Measurements from ENCODE around the gene KRT86. TPM values are rescaled to one million over a fixed set of nuclear protein-coding genes. Genes with fewer than 3 reads are reported as not detected.

The KRT86 gene
- total and polyA plus RNA-seq, 7 experiments from 2014 or later, result 0.13 to 1.5 TPM; not detected in 5

DNA sequence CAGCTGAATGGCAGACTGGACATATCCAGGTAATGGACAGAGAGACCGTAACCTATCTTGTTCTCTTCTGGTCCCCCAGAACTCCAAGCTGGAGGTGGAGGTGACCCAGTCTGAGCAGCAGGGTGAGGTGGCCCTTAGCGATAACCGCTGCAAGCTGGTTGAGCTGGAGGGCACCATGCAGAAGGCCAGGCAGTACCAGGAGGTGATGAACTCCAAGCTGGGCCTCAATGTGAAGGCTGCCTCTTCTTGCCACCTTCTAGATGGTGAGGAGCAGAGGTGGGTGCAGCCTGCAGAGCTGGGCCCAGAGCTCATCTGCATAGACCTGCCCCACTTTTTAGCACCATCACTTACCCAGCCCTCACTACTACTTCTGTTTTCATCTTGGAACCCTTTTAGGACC is 7.2 kb upstream of the KRT86 start:
- H3K4me1 ChIP-seq (ENCODE audit: control insufficient read depth in 2 of 2, insufficient read depth in 2 of 2, low read length in 2 of 2), result no peaks in the 10 kb centered on the region
- Mint-ChIP-seq H3K36me3 (peaks cover 0 to 16% (median 0%) of the 10 kb centered on the region in 5 donors), H3K4me1 (peaks cover 0 to 3% (median 0%) of the 10 kb centered on the region in 7 donors), H3K9me3 (peaks cover 0 to 4% (median 0%) of the 10 kb centered on the region in 11 donors), H3K27me3 (peaks cover 11 to 34% (median 18%) of the 10 kb centered on the region in 5 donors), H3K4me3 (no peak overlapping the region), H3K27ac (no peak overlapping the region)
- H3K27ac ChIP-seq (ENCODE audit: low read depth, low read length), result no peak overlapping the region
- no peak overlapping the region for H3K4me3 ChIP-seq (ENCODE audit: low read length)
- no peaks in the 10 kb centered on the region for H3K36me3 ChIP-seq (ENCODE audit: control insufficient read depth in 2 of 3, insufficient read depth in 3 of 3, low read length in 3 of 3)
- ChIA-PET CTCF (no interaction called here), POLR2A (no interaction called here)
- no peaks in the 10 kb centered on the region for H3K9me3 ChIP-seq (ENCODE audit: control insufficient read depth in 2 of 3, low read length in 3 of 3)
- no peak for DNase-seq
- intact Hi-C loops (cut with micrococcal nuclease), result no loop called here
- no peak for ATAC-seq
- no peaks in the 10 kb centered on the region for H3K27me3 ChIP-seq (ENCODE audit: control insufficient read depth in 2 of 2, insufficient read depth in 2 of 2, low read length in 2 of 2)

- no peaks in the 10 kb centered on the region for H3K9me3 ChIP-seq (ENCODE audit: control insufficient read depth in 2 of 3, low read length in 3 of 3)
- no peaks in the 10 kb centered on the region for H3K4me1 ChIP-seq (ENCODE audit: control insufficient read depth in 2 of 2, insufficient read depth in 2 of 2, low read length in 2 of 2)
- Mint-ChIP-seq H3K36me3 (peaks cover 0 to 16% (median 0%) of the 10 kb centered on the region in 5 donors), H3K4me3 (no peak overlapping the region), H3K4me1 (peaks cover 0 to 3% (median 0%) of the 10 kb centered on the region in 7 donors), H3K27ac (no peak overlapping the region), H3K27me3 (peaks cover 11 to 36% (median 17%) of the 10 kb centered on the region in 5 donors), H3K9me3 (peaks cover 0 to 4% (median 0%) of the 10 kb centered on the region in 11 donors)
- DNase-seq, result no peak
- ChIA-PET CTCF (no interaction called here), POLR2A (no interaction called here)
- no peaks in the 10 kb centered on the region for H3K27me3 ChIP-seq (ENCODE audit: control insufficient read depth in 2 of 2, insufficient read depth in 2 of 2, low read length in 2 of 2)
- ATAC-seq, result no peak
- intact Hi-C loops (cut with micrococcal nuclease), result no loop called here
- H3K36me3 ChIP-seq (ENCODE audit: control insufficient read depth in 2 of 3, insufficient read depth in 3 of 3, low read length in 3 of 3), result no peaks in the 10 kb centered on the region
- H3K27ac ChIP-seq (ENCODE audit: low read depth, low read length), result no peak overlapping the region
- H3K4me3 ChIP-seq (ENCODE audit: low read length), result no peak overlapping the region
Observed at GRCh38 chr12:52267699-52268098, 6.7 kb upstream of the KRT86 start.

DNA sequence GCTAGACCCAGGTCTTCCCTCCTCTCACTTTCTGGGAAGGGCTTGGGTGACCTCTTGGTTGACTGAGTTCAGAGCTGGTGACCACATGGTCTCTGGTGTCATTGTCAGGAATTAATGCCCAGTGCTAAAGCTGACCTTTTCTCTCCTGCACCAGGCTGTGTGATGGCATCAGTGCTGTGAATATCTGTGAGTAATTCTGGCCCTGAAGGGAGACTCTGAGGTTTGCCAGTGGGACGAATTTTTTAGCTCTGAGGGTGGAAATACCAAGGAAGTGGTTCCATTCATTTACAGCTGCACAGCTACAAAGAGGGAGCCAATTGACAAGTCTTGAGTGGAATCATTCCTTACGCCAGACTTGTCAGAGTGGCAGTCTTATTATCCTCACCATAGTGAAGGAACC is 6.2 kb upstream of the KRT86 start:
- POLR2A ChIA-PET, result no interaction called here
- no peaks in the 10 kb centered on the region for H3K36me3 ChIP-seq (ENCODE audit: control insufficient read depth in 2 of 3, insufficient read depth in 3 of 3, low read length in 3 of 3)
- no peak for DNase-seq
- Mint-ChIP-seq H3K36me3 (peaks cover 0 to 16% (median 0%) of the 10 kb centered on the region in 5 donors), H3K9me3 (peaks cover 0 to 4% (median 0%) of the 10 kb centered on the region in 11 donors), H3K4me3 (no peak overlapping the region), H3K27me3 (peaks cover 11 to 38% (median 17%) of the 10 kb centered on the region in 5 donors), H3K4me1 (peaks cover 0 to 3% (median 0%) of the 10 kb centered on the region in 7 donors), H3K27ac (no peak overlapping the region)
- intact Hi-C loops (cut with micrococcal nuclease), result no loop called here
- ATAC-seq, result no peak
- CTCF ChIA-PET, result no interaction called here
- H3K9me3 ChIP-seq (ENCODE audit: control insufficient read depth in 2 of 3, low read length in 3 of 3), result no peaks in the 10 kb centered on the region
- no peak overlapping the region for H3K27ac ChIP-seq (ENCODE audit: low read depth, low read length)
- no peak overlapping the region for H3K4me3 ChIP-seq (ENCODE audit: low read length)
- H3K27me3 ChIP-seq (ENCODE audit: control insufficient read depth in 2 of 2, insufficient read depth in 2 of 2, low read length in 2 of 2), result no peaks in the 10 kb centered on the region
- H3K4me1 ChIP-seq (ENCODE audit: control insufficient read depth in 2 of 2, insufficient read depth in 2 of 2, low read length in 2 of 2), result no peaks in the 10 kb centered on the region

DNA sequence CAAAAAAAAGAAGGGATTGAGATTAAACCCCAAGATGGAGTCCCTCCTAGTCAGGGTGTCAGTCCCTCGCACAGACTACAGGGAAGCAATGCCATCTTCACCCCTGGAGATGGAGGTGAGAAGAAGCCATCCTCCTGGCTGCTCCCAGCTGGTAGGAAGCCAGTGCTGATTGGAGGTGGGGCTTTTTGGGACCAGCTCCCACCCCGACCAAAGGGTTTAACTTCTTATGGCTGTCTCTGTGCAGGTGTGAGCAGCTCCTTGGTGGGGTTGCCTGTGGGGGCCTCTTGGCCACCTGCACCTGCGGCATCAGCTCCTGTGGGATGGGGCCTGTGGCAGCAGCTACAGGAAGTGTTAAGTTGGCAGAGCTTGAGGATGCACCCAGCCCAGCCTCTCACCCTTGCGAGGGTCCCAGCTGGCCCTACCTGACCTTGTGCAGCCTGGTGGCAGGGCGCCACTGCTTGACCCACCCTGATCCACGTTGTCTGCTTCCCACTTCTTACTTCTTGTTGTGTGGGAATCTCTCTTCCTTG is 3.8 kb upstream of the KRT86 start:
- H3K36me3 Mint-ChIP-seq, result peaks cover 0 to 14% (median 0%) of the 10 kb centered on the region in 5 donors
- DNase-seq (no peak), ATAC-seq (no peak)
- Histone ChIP-seq H3K36me3 (ENCODE audit: control insufficient read depth in 2 of 3, insufficient read depth in 3 of 3, low read length in 3 of 3) (no peaks in the 10 kb centered on the region), H3K4me3 (ENCODE audit: low read length) (no peak overlapping the region), H3K27me3 (ENCODE audit: control insufficient read depth in 2 of 2, insufficient read depth in 2 of 2, low read length in 2 of 2) (no peaks in the 10 kb centered on the region), H3K4me1 (ENCODE audit: control insufficient read depth in 2 of 2, insufficient read depth in 2 of 2, low read length in 2 of 2) (no peaks in the 10 kb centered on the region), H3K9me3 (ENCODE audit: control insufficient read depth in 2 of 3, low read length in 3 of 3) (no peaks in the 10 kb centered on the region), H3K27ac (ENCODE audit: low read depth, low read length) (no peak overlapping the region)
- peaks cover 0 to 4% (median 0%) of the 10 kb centered on the region in 11 donors for H3K9me3 Mint-ChIP-seq
- no peak overlapping the region for H3K4me3 Mint-ChIP-seq
- intact Hi-C loops (cut with micrococcal nuclease), result no loop called here
- peaks cover 0 to 2% (median 0%) of the 10 kb centered on the region in 7 donors for H3K4me1 Mint-ChIP-seq
- no peak overlapping the region for H3K27ac Mint-ChIP-seq
- CTCF ChIA-PET, result interaction anchor here (0.5 kb wide), 1 partner anchor 45 kb away, joined by 4 read pairs; no protein-coding TSS in a partner anchor
- POLR2A ChIA-PET, result no interaction called here
- H3K27me3 Mint-ChIP-seq, result peaks cover 17 to 49% (median 20%) of the 10 kb centered on the region in 5 donors

DNA sequence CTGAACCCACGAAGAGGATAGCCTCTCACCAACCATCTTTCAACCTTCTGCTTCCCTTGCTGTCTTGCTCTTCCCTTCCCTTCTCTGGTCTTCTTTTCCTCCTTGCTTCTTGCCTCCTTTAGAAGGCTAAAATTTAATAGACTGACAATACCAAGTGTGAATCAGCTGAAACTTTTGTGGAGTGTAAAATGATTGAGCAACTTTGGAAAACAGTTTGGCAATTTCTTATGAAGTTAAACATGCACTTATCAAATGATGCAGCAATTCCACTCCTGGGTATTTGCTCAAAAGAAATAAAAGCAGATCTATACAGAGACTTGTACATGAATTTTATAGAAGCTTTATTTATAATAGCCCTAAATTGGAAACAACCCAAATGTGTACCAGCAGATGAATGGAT is 3.3 kb upstream of the KRT86 start:
- Mint-ChIP-seq H3K27me3 (peaks cover 17 to 53% (median 20%) of the 10 kb centered on the region in 5 donors), H3K27ac (peak overlapping the region in 1 of 9 donors; percentile 60), H3K9me3 (peaks cover 0 to 4% (median 0%) of the 10 kb centered on the region in 11 donors), H3K4me1 (peaks cover 0 to 2% (median 0%) of the 10 kb centered on the region in 7 donors), H3K36me3 (peaks cover 0 to 13% (median 0%) of the 10 kb centered on the region in 5 donors), H3K4me3 (no peak overlapping the region)
- POLR2A ChIA-PET, result no interaction called here
- no peaks in the 10 kb centered on the region for H3K36me3 ChIP-seq (ENCODE audit: control insufficient read depth in 2 of 3, insufficient read depth in 3 of 3, low read length in 3 of 3)
- CTCF ChIA-PET, result interaction anchor here (0.5 to 0.7 kb wide), 2 partner anchors 46 to 489 kb away, joined by 3 to 4 read pairs; no protein-coding TSS in a partner anchor
- no peaks in the 10 kb centered on the region for H3K4me1 ChIP-seq (ENCODE audit: control insufficient read depth in 2 of 2, insufficient read depth in 2 of 2, low read length in 2 of 2)
- no peak overlapping the region for H3K4me3 ChIP-seq (ENCODE audit: low read length)
- no peaks in the 10 kb centered on the region for H3K9me3 ChIP-seq (ENCODE audit: control insufficient read depth in 2 of 3, low read length in 3 of 3)
- H3K27me3 ChIP-seq (ENCODE audit: control insufficient read depth in 2 of 2, insufficient read depth in 2 of 2, low read length in 2 of 2), result no peaks in the 10 kb centered on the region
- DNase-seq (no peak), ATAC-seq (no peak)
- intact Hi-C loops (cut with micrococcal nuclease), result no loop called here
- H3K27ac ChIP-seq (ENCODE audit: low read depth, low read length), result no peak overlapping the region

DNA sequence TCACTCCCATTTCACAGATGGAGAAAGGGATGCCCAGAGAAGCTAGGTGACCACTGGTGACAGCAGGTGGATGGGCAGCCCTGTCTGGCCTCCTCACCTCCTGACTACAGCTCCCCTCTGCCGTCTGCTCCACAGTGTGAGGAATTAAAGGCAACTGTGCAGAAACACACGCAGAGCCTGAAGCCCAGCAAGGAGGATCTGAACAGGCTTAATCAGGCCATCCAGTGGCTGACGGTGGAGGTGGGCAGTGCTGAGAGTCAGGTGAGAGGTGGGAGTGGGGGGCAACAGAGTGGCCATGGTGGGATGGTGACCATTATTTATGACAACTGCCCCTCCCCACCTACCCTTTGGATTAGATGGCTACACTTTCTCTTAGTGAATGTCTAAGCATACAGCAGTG is 1.2 kb downstream of the KRT86 start:
- no peak overlapping the region for H3K27ac Mint-ChIP-seq

More for the DNA sequence above, 1.2 kb downstream of the KRT86 start:
- Histone ChIP-seq H3K27me3 (ENCODE audit: control insufficient read depth in 2 of 2, insufficient read depth in 2 of 2, low read length in 2 of 2) (peaks cover 0 to 5% of the 10 kb centered on the region in 2 donors), H3K27ac (ENCODE audit: low read depth, low read length) (no peak overlapping the region), H3K4me3 (ENCODE audit: low read length) (no peak overlapping the region), H3K36me3 (ENCODE audit: control insufficient read depth in 2 of 3, insufficient read depth in 3 of 3, low read length in 3 of 3) (no peaks in the 10 kb centered on the region), H3K9me3 (ENCODE audit: control insufficient read depth in 2 of 3, low read length in 3 of 3) (no peaks in the 10 kb centered on the region), H3K4me1 (ENCODE audit: control insufficient read depth in 2 of 2, insufficient read depth in 2 of 2, low read length in 2 of 2) (no peaks in the 10 kb centered on the region)
- POLR2A ChIA-PET, result no interaction called here
- Mint-ChIP-seq H3K36me3 (no peaks in the 10 kb centered on the region), H3K4me1 (peaks cover 0 to 15% (median 5%) of the 10 kb centered on the region in 7 donors), H3K27me3 (peaks cover 18 to 72% (median 41%) of the 10 kb centered on the region in 5 donors), H3K9me3 (no peaks in the 10 kb centered on the region), H3K4me3 (no peak overlapping the region)
- CTCF ChIA-PET, result no interaction called here
- no peak for ATAC-seq
- intact Hi-C loops (cut with micrococcal nuclease), result no loop called here
- DNase-seq, result no peak
